ENCODE data around the gene RRP1.

Gene RRP1

DNA sequence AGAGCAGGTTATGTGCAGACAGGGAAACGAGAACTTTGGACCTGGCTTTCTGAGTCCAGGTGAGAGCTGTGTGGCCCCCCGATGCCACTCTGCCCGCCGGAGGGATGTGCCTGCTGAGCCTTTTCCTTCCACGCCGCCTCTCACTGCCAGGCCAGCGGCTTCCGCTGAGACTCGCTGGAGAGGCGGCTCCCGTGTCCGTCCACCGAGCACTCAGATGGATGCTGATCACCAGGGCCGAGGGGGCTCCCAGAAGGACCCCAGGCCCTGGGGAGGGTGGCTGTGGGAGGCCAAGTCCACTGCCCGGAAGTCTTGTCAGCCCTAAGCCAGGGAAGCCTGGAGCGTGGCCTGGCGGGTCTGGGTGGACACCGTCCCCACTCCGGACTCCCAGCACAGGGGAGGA is 29.7 kb upstream of the RRP1 start:
- no peak for DNase-seq

DNA sequence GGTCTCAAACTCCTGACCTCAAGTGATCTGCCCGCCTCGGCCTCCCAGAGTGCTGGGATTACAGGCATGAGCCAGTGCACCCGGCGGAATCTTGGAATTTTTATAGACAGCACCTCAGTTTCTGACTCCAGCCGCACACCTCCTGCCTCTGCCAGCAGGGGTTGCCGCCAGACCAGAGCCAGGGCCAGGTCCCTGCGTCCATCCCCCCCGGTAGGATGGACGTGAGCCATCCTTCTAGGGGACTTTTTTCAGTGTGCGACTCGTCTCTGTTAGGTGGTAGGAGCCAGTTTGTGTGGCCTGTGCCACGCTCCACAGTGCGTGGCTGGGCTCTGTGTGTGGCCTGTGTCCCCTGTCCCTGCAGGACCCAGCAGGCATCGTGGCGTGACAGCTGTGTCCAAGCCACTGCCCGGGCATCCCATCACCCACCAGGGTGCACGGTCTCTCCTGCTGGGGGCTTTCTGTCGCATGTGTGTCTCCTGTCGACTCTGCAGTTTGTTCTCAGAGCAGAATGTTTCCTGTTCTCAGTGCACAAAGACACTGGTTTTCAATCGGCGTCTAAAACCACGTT is 28.9 kb upstream of the RRP1 start:
- no peak for DNase-seq

DNA sequence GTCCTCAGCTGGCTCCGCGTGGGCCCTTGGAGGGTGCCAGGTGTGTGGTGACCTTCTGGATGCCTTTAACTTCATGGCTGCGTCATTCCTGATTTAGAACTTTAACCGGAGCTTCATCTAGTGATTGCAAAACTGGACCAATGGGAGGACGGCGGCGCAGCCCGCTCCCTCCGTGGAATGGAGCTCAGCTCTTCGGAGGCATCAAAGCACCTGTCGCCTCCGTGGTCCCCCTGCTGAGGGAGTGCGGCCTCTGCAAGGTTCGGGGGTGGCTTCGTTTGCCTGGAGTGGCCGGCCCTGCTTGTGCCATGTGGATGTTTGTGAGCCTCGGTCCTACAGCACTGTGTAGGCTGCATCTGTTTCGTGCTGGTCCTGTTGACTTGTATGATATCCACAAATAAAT is 27.5 kb upstream of the RRP1 start:
- no peak for DNase-seq

DNA sequence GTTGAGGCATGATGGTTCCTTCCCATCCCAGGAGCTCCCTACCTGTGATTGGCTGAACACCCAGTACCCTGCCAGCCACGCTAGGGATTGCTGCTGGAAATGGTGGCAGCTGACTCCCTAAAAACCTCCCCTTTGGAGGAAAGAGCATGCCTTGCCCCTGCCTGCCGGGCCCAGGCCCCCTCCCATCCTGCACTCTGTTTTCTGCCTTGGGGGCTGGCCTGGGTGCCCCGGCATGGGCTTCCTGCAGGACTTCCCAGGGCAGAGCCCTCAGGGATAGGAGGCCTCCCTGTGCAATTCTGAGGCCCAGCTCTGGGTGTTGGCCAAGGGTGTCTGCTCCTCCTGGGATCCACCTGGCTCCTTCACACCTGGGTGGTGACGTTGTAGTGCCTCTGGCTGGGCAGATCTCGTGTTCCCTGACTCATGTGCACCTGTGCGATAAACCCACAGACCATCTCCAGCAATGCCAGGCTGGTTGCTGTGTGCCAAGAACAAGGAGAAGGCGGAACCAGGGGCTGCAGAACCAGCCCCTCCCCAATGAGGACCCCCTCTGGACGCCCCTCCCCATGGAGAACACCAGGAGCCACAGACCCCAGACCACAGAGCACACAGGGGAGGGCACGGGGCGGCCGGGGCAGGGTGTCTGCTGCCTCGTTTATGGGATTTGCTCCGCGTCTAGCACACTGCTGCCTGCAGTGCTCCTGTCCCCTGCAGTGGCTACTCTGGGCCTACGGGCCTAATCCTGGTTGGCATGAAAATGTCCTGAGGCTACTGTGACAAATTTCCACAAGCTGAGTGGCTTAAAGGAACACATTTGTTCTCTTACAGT is 26.9 kb upstream of the RRP1 start:
- DNase-seq: no peak

DNA sequence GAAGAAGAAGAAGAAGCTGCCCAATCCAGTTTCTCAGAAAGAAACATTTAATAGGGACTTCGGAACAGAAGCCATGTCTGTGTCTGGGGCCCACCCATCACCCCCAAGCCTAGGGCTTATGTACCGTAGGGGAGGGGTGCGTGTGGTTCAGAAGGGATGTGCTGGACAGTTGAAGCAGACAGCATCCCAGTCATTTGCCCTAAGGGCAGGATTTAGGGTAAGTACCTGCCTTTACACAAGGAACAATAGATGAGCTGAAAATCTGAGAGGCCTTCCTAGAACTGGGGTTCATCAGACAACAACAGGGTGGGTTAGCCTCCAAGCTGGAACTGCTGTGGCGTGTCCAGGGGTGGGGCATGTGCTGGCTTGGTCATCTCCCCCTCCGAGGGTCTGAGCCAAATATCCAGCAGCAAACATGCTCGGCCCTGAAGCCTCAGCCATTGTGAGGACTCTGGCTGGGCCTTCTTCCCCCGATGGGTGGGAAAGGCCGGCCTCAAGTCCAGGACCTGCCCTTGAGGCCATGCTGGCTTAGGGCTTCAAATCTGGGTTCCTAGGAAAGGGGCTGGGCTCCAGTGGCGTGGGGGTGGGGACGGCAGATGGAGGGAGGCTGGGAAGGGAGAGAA is 25.4 kb upstream of the RRP1 start:
- DNase-seq: no peak

DNA sequence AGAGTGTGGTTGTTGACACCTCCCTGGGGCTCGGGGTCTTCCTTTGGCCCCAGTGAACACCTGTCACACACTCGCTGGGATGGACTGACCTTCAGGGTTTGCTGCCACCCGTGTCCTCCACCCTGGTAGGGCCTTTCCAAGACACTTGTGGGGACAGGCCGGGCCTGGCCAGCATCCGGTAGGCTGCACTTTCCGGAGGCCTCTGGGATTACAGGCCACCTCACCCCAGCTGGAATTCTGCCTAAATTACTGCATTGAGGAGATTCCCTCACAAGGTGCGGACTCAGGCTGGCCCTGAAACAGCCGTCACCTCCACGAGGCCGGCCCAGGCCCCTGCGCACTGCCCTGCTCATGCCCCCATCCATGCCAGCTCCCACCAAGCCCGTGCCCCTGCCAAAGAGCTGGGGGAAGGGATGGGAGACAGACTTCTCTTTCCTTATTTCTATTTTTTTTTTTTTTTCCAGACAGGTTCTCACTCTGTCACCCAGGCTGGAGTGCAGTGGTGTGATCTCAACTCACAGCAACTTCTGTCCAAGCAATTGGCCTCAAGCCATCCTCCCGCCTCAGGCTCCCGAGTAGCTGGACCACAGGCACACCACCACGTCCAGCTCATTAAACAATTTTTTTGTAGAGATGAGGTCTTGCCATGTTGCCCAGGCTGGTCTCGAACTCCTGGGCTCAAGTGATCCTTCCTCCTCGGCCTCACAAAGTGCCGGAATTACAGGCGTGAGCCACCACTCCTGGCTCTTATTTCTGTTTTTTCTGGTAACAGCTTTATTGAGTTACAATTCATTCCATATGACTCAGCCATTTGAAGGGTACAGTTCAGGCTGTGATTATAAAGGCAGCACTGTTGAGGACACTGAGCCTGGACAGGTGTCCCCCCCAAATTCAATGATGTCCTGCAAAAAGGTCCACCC is 24.5 kb upstream of the RRP1 start:
- DNase-seq: no peak

DNA sequence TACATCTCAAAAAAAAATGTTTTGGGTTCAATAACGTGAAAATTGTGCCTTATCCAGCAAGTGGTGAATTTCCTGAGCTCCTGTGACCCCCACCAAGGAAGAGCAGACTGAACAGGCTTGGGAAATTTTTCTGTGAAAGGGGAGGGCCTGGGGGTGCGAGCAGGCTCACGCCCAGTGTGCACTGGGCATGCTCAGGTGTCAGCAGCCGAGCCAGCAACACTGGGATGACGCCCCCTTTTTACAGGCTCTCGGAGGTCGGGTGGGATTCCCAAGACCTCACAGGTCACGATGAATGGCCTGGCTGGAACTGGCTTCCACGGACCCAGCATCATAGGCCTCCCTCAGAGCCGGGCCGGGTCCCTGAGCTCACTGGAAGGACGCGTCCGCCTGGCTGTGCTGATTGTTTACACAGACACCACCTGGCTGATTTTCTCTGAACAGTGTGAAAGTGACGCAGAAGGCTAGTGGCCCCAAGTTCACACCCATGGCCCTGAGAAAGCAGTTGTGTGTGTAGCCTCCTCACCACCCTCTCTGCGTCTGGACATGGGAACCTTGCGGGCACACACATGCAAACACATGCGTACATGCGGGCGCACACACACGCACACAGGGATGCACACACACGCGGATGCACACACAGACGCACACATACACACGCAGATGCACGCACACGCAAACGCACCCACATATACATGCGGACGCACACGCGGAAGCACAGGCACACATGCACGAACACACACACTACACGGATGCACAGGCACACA is 22.5 kb upstream of the RRP1 start:
- DNase-seq: no peak

DNA sequence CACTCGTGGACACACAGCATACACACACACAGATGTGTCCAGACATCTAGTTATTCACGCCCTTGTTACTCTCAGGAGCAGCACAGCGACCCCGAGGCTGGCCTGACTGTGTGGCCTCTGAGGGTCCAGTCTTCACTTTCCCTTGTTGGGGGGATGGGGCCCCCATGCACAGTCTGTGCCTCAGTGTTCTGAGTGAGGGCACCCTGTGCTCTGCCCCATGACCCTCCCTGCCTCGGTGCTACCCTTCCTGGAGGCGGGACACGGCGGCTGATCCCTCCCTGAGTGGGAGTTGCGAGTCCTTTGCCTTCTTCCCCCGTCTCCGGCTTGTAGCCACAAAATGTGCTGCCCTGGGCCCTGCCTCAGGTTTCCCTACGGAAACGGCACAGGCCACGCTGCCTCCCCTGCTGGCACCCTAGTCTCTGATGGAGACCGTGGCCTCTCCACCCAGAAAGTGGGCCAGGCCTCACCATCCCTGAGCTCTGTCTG is 21.8 kb upstream of the RRP1 start:
- no peak for DNase-seq

DNA sequence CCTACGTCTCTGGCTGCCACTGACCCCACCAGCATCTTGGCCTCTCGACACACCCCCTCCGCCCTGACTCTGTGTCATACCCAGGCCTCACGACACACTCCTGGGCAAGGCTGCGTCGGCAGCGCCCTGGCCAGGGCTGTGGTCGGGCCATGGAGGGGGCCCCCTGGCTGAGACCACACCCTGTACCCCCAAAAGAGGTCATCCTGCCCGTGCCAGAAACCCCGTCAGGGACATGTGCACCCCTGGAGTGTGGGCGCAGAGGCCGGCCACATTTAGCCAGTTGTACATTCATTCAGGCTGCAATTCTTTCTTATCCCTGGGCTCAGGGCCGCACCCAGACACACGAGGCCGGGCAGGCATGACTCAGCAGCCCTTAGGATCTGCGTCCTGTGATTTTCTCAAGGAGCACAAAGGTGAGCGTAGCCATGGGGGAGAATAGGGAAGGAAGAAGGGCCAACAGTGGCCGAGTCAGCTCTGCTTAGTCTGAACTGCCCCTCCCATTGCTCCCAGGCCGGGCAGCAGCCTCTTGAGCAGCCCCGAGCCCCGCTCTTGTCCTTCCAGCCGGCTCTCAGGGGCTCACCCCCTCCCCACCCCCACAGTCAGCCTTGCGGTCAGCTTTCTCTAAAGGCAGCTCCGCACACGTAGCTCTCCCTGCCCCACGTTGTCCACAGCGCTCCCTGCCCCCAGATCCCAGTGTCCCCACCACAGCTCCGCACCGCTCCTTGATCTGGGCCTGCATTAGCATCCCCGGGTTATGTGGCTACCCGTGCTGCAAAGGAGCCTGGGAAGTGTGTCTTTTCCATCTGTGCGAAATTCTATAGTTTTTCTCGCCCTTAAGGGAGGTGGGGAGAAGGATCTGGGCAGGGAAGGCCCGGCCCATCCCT is 21.2 kb upstream of the RRP1 start:
- DNase-seq: no peak

DNA sequence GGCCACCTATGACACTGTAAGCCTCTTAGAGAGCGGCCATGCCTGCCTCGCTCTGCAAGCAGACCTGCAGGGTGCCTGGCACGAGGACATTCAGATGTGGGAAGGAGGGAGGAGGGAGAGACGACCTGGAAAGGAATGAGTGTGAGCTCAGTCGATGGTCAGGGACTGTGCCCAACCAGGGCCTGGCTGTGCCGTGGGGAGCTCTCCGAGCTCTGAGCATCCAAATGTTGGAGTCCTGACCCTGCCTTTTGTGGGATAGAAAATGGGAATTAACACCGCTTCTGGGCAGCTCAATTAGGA is 20.6 kb upstream of the RRP1 start:
- DNase-seq: no peak

DNA sequence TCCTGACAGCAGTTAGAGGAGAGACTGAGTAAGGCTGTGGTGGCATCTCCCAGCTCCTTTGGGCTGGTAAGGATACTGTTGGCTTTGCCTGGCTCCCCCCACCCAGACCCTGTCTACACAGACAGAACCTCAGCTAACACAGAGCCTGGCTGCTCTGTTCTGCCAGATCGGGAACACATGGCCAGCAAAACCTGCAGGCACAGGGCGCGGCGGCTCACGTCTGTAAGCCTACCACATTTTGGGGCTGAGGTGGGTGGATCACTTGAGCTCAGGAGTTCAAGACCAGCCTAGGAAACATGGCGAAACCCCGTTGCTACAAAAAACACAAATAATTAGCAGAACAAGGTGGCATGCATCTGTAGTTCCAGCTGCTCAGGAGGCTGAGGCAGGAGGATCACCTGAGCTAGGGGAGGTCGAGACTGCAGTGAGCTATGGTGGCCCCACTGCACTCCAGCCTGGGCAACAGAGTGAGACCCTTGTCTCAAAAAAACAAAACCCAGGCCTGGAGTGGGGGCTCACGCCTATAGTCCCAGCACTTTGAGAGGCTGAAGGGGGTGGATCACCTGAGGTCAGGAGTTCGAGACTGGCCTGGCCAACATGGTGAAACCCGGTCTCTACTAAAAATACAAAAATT is 19.9 kb upstream of the RRP1 start:
- DNase-seq: no peak

DNA sequence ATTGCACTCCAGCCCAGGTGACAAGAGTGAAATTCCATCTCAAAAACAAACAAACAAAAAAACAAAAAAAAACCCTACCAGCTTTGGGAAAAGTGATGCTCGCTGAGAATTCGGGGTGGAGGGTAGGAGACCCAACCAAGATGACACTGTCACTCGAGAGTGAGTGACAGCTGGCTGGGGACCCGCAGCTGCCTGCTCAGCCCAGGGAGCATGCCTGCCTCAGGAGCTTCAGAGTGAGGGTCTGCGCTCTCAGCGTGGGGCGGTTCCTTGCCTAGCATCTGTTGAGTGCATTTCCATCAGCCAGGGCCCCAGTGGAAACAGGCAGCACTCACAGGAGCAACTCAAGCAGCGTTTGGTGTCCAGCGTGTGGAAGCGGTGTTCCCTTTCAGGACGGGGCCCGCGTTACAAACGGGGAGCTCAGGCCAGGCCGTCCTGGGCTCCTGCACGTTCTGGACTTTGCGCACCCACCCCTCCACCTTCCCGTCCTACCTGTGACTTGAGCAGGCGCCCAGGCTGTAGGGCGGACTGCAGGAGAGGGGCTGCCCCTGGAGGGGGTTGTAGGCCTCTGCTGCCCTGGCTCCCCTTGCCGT is 19.2 kb upstream of the RRP1 start:
- no peak for DNase-seq

DNA sequence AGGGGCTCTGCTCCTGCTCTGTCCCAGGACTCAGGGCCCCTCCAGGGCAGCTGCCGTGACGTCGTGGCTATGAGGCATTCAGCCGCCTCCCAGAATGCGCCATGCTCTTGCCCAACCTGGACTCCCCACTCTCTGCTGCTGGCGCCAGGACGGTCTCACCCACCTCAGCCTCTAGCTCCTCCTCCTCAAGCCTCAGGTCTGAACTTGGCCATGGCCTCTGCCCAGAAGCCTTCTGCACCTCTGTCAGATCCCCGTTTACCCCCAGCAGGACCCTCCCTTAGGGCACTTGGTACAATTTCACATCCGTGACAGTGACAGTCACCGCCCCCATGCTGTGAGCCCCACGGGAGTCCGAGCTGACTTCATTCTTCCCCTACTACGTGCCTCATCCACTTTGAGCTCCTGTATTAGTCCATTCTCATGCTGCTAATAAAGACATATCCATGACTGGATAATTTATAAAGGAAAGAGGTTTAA is 18.1 kb upstream of the RRP1 start:
- DNase-seq: no peak

DNA sequence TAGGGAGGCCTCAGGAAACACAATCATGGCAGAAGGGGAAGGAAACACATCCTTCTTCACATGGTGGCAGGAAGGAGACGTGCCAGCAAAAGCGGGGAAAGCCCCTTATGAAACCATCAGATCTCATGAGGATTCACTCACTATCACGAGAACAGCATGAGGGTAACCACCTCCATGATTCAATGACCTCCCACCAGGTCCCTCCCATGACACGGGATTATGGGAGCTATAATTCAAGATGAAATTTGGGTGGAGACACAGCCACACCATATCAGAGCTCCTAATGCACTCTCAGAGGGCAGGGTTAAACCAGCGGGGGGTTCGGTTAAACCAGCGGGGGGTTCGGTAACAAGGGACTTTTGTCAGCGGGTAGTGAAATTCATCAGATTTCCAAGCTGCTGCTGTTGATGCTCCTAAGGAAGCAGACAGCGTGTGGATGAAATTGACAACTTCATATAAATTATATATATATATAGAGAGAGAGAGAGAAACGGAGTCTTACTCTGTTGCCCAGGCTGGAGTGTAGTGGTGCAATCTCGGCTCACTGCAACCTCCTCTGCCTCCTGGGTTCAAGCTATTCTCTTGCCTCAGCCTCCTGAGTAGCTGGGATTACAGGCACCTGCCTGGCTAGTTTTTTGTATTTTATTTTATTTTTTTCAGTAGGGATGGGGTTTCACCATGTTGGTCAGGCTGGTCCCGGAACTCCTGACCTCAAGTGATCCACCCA is 17.5 kb upstream of the RRP1 start:
- DNase-seq: no peak

DNA sequence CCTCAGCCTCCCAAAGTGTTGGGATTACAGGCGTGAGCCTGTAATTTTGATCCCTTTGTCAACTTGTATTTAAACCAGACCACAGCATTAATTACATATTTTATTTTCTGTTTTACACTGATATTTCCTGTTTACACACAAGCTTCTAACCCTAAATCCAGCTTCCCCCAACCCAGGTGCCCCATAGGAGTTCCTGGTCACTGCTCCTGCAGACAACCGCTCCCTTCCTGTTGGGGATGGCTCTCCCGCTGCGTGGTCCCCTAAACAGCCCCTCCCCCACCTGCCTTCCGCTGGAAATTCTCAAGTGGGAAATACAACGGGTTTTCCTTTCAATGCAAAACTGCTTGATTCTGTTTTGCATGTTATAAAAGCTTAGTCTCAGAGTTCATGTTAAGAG is 17.0 kb upstream of the RRP1 start:
- peak; percentile 44 for DNase-seq

DNA sequence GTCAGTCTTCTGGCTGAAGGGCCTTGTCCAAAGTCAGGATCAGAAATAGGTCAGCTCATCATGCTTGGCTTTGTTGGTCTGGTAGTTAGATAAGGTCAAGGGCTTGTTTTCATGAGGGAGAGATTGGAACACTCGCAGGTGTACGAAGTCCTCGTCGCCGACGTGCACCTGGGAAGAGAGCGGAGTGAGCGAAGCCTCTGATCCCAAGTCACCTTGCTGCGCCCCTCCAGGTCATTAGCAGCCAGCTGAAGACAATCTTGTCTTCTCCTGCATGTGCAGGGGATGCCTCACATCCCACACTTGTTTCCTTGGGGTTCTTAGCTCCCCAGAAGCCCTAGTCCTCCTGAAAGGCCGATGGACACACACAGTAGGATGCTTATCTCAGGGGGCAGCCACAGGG is 15.2 kb upstream of the RRP1 start:
- no peak for DNase-seq

DNA sequence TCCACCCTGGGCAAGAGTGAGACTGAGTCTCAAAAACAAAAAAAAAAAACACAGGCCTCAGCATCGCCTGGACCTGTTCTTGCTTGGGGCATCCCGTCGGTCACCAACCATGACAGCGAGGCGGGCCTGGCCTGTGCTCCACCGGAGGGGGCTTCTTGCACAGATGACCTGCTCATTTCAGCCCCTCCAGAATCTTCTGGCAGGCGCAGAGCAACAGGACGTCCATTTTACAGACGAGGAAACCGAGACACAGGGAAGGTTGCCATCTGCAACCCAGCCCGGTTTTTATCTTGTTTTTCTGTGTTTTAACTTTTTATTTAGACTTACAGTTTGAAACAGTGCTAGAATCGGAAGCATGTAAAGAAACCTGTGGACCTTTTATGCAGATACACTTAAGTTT is 14.2 kb upstream of the RRP1 start:
- no peak for DNase-seq

DNA sequence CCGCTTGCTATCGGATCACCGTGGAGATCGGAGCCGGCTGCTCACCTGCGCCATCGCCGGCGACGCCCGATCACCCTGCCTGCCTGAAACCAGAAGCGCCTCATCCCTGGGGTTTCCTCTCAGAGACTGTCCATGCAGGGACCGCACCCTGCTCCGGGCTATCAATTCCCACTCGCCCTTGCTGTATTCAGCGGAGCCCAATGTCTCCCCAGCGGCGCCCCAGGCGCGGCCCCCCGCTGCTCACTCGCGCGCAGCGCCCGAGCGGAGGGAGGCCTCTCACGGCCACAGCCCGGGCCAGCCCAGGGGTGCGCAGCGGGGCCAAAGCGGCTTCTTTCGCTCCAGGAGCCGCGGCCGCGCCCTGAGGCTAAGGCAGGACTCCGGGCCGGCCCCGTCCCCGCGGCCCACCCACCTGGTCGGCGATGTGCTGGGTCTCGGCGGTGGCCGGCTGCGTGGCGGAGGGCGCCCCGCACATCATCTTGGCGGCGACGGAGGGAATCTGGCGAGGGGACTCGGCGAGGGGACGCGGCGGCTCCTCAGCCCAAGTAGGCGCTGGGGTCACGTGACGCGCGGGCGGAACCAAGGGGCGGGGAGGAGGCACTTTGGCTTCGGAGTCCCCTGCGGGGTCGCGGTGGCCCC is 13.5 kb upstream of the RRP1 start, which contains the start of gene CSTB:
Gene CSTB, minus strand, starts transcription at position 514 of the 636 bp plus-strand sequence. Its CDS starts 39 bp downstream, at position 475.
- DNase-seq: peak; percentile 58

DNA sequence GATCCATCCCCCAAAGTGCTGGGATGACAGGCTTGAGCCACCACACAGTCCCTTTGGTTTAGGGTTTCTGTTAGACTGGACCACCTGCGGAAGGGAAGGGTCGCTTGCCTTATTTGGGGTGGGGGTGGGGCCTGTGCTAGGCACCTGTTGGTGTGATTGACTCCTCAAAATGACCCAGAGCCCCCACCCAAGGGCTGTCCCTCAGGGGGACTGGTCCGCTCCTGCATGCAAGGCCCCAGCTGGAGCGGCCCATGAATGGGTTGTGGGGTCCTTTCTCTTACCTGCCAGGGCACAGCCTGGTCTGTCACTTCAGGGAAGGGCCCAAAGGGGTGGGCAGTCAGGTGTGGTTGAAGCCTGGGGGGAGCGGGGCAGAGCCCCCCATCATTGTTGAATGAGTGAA is 11.4 kb upstream of the RRP1 start:
- no peak for DNase-seq
